HEK293 (cell line): ENCODE measurements around the gene LAMB1.

ENCODE experiments used
- CTCF ChIA-PET: fragments of 350-600 bp; formaldehyde crosslinking; extraction: SDS; loops from one replicate; lab custom pipeline; 2021; ENCODE audit warnings: antibody characterized with exemption; lab: Yijun Ruan, JAX
- POLR2A ChIA-PET: fragments of 300-600 bp; formaldehyde crosslinking; extraction: SDS; loops from one replicate; lab custom pipeline; 2020; ENCODE audit warnings: antibody characterized with exemption, inconsistent platforms; lab: Yijun Ruan, JAX
- H3K27ac ChIP-seq: fragments of 200-500 bp; sonication (Bioruptor generic); 2 replicates; pipeline ENCODE4 v1.5.1; 2014; ENCODE audit warnings: low read depth, low read length, control low read depth, inconsistent platforms; ENCODE audit errors: extremely low read depth
- H3K36me3 ChIP-seq, 2 experiments: fragments of 200-500 bp in 1 of 2; sonication (Bioruptor generic) in 1 of 2; 1 replicate in 1 of 2; 2 replicates in 1 of 2; pipeline ENCODE4 v1.5.1; 2014 to 2017; ENCODE audit warnings: inconsistent platforms in 2 of 2, low read length in 2 of 2; ENCODE audit not compliant: control insufficient read depth in 2 of 2, insufficient read depth in 1 of 2
- H3K4me1 ChIP-seq: fragments of 200-500 bp; sonication (Bioruptor generic); 2 replicates; pipeline ENCODE4 v1.5.1; 2014; ENCODE audit warnings: mild to moderate bottlenecking, low read length, inconsistent platforms; ENCODE audit not compliant: control insufficient read depth, insufficient read depth
- H3K4me3 ChIP-seq: 2 replicates; pipeline ENCODE4 v1.5.1; 2011; ENCODE audit warnings: low read depth, mild to moderate bottlenecking, control low read depth, low read length, moderate library complexity
- H3K9me3 ChIP-seq: fragments of 200-500 bp; sonication (Bioruptor generic); 2 replicates; pipeline ENCODE4 v1.5.1; 2014; ENCODE audit warnings: low read depth, low read length, inconsistent platforms; ENCODE audit not compliant: control insufficient read depth, insufficient read depth
- BCL6B ChIP-seq: fragments of 450-650 bp; formaldehyde crosslinking; IDR thresholded peaks from 2 replicates; pipeline ENCODE4 v1.5.1; 2017; ENCODE audit warnings: missing biosample characterization, missing genetic modification characterization
- GLI2 ChIP-seq: fragments of 450-650 bp; formaldehyde crosslinking; IDR thresholded peaks from 2 replicates; pipeline ENCODE4; 2017; ENCODE audit warnings: missing biosample characterization, missing genetic modification characterization, low read depth, borderline replicate concordance
- GLI4 ChIP-seq: fragments of 450-650 bp; formaldehyde crosslinking; IDR thresholded peaks from 2 replicates; pipeline ENCODE4 v1.5.1; 2016; ENCODE audit warnings: missing biosample characterization, missing genetic modification characterization
- IKZF3 ChIP-seq: fragments of 450-650 bp; IDR thresholded peaks from 2 replicates; pipeline ENCODE4 v1.5.0; 2018; ENCODE audit warnings: missing biosample characterization, mild to moderate bottlenecking, missing genetic modification characterization, moderate library complexity
- OSR2 ChIP-seq: fragments of 450-650 bp; formaldehyde crosslinking; IDR thresholded peaks from 2 replicates; pipeline ENCODE4 v1.5.1; 2016; ENCODE audit warnings: missing biosample characterization, missing genetic modification characterization
- PATZ1 ChIP-seq: fragments of 450-650 bp; formaldehyde crosslinking; IDR thresholded peaks from 2 replicates; pipeline ENCODE4 v1.5.1; 2016; ENCODE audit warnings: missing biosample characterization, missing genetic modification characterization
- SP3 ChIP-seq: fragments of 450-650 bp; formaldehyde crosslinking; IDR thresholded peaks from 2 replicates; pipeline ENCODE4 v1.5.1; 2016; ENCODE audit warnings: missing biosample characterization, missing genetic modification characterization
- SP7 ChIP-seq: fragments of 450-650 bp; formaldehyde crosslinking; IDR thresholded peaks from 2 replicates; pipeline ENCODE4 v1.5.1; 2016; ENCODE audit warnings: missing biosample characterization, missing genetic modification characterization
- ZBTB20 ChIP-seq: fragments of 450-650 bp; formaldehyde crosslinking; IDR thresholded peaks from 2 replicates; pipeline ENCODE4 v1.5.1; 2016; ENCODE audit warnings: missing biosample characterization, missing genetic modification characterization
- ZFP37 ChIP-seq: fragments of 450-650 bp; formaldehyde crosslinking; IDR thresholded peaks from 2 replicates; pipeline ENCODE4 v1.5.1; 2016; ENCODE audit warnings: missing biosample characterization, missing genetic modification characterization
- ZNF19 ChIP-seq: fragments of 450-650 bp; formaldehyde crosslinking; IDR thresholded peaks from 2 replicates; pipeline ENCODE4; 2016; ENCODE audit warnings: missing biosample characterization, missing genetic modification characterization, low read depth
- ZNF362 ChIP-seq: fragments of 450-650 bp; formaldehyde crosslinking; IDR thresholded peaks from 2 replicates; pipeline ENCODE4 v1.5.1; 2016; ENCODE audit warnings: missing biosample characterization, missing genetic modification characterization
- ZNF544 ChIP-seq: fragments of 450-650 bp; formaldehyde crosslinking; IDR thresholded peaks from 2 replicates; pipeline ENCODE4 v1.5.0; 2017; ENCODE audit warnings: missing biosample characterization, missing genetic modification characterization
- ZNF623 ChIP-seq: fragments of 450-650 bp; formaldehyde crosslinking; IDR thresholded peaks from 2 replicates; pipeline ENCODE4 v1.5.1; 2016; ENCODE audit warnings: missing biosample characterization, missing genetic modification characterization
- ZNF76 ChIP-seq: fragments of 450-650 bp; formaldehyde crosslinking; IDR thresholded peaks from 2 replicates; pipeline ENCODE4; 2016; ENCODE audit warnings: low read depth, missing biosample characterization, missing genetic modification characterization, borderline replicate concordance
- ZNF776 ChIP-seq: fragments of 450-650 bp; formaldehyde crosslinking; IDR thresholded peaks from 2 replicates; pipeline ENCODE4 v1.5.0; 2017; ENCODE audit warnings: missing biosample characterization, missing genetic modification characterization, borderline replicate concordance
- TF ChIP-seq, protein P1 (sequence below): fragments of 450-650 bp; formaldehyde crosslinking; IDR thresholded peaks from 2 replicates; pipeline ENCODE4 v1.5.1; 2016; ENCODE audit warnings: missing biosample characterization, missing genetic modification characterization
- TF ChIP-seq, protein P2 (sequence below): fragments of 450-650 bp; formaldehyde crosslinking; IDR thresholded peaks from 2 replicates; pipeline ENCODE4 v1.5.1; 2016; ENCODE audit warnings: missing biosample characterization, missing genetic modification characterization
- TF ChIP-seq, protein P3 (sequence below): fragments of 450-650 bp; formaldehyde crosslinking; IDR thresholded peaks from 2 replicates; pipeline ENCODE4 v1.5.1; 2017; ENCODE audit warnings: missing biosample characterization, missing genetic modification characterization
- TF ChIP-seq, protein P4 (sequence below): fragments of 450-650 bp; formaldehyde crosslinking; optimal IDR thresholded peaks from 2 replicates; pipeline ENCODE3; 2016; ENCODE audit warnings: missing biosample characterization, mild to moderate bottlenecking, missing genetic modification characterization

LAMB1 gene

DNA sequence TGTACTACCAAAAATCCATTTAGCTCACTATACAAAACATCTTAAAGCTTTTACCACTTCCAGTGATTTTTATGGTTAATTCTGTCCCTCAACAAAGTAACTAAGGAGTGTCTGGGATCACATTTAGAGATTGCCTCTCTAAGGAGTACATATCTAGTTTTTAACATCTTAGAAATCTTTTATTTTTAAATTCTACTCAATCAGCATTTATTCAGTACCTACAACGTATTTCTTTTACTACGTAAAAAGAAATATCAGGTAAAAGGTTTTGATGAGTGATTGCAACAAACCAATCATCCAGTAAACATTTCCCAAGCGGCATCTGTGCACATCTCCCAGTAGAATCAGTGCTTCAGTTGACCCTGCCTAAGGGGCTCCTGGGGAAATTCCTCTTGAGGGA lies 31.9 kb downstream of the LAMB1 start:
- Histone ChIP-seq H3K4me1 (no peaks in the 10 kb centered on the region), H3K9me3 (no peaks in the 10 kb centered on the region), H3K27ac (no peak overlapping the region), H3K4me3 (no peak overlapping the region), H3K36me3 (peaks cover 0 to 31% of the 10 kb centered on the region in 2 experiments)
- ChIA-PET CTCF (no interaction called here), POLR2A (no interaction called here)
- TF ChIP-seq IKZF3 (tag by site-specific recombination): no peak
- TF ChIP-seq, protein P1, sequence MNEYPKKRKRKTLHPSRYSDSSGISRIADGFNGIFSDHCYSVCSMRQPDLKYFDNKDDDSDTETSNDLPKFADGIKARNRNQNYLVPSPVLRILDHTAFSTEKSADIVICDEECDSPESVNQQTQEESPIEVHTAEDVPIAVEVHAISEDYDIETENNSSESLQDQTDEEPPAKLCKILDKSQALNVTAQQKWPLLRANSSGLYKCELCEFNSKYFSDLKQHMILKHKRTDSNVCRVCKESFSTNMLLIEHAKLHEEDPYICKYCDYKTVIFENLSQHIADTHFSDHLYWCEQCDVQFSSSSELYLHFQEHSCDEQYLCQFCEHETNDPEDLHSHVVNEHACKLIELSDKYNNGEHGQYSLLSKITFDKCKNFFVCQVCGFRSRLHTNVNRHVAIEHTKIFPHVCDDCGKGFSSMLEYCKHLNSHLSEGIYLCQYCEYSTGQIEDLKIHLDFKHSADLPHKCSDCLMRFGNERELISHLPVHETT: no peak
- no peak for TF ChIP-seq ZNF776
- TF ChIP-seq GLI4 (tag by site-specific recombination): no peak
- TF ChIP-seq, protein P2, sequence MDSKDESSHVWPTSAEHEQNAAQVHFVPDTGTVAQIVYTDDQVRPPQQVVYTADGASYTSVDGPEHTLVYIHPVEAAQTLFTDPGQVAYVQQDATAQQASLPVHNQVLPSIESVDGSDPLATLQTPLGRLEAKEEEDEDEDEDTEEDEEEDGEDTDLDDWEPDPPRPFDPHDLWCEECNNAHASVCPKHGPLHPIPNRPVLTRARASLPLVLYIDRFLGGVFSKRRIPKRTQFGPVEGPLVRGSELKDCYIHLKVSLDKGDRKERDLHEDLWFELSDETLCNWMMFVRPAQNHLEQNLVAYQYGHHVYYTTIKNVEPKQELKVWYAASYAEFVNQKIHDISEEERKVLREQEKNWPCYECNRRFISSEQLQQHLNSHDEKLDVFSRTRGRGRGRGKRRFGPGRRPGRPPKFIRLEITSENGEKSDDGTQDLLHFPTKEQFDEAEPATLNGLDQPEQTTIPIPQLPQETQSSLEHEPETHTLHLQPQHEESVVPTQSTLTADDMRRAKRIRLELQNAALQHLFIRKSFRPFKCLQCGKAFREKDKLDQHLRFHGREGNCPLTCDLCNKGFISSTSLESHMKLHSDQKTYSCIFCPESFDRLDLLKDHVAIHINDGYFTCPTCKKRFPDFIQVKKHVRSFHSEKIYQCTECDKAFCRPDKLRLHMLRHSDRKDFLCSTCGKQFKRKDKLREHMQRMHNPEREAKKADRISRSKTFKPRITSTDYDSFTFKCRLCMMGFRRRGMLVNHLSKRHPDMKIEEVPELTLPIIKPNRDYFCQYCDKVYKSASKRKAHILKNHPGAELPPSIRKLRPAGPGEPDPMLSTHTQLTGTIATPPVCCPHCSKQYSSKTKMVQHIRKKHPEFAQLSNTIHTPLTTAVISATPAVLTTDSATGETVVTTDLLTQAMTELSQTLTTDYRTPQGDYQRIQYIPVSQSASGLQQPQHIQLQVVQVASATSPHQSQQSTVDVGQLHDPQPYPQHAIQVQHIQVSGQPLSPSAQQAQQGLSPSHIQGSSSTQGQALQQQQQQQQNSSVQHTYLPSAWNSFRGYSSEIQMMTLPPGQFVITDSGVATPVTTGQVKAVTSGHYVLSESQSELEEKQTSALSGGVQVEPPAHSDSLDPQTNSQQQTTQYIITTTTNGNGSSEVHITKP (tag by site-specific recombination): no peak
- TF ChIP-seq SP7 (tag by site-specific recombination): no peak
- TF ChIP-seq ZNF19: no peak
- no peak for TF ChIP-seq ZFP37 (tag by site-specific recombination)

GRCh38 chr7:107969856-107970255 lies 33.1 kb downstream of the LAMB1 start:
- Histone ChIP-seq H3K27ac (no peak overlapping the region), H3K36me3 (peaks cover 9 to 20% of the 10 kb centered on the region in 2 experiments), H3K4me1 (no peaks in the 10 kb centered on the region), H3K4me3 (no peak overlapping the region)
- CTCF ChIA-PET: no interaction called here
- TF ChIP-seq, protein P3, sequence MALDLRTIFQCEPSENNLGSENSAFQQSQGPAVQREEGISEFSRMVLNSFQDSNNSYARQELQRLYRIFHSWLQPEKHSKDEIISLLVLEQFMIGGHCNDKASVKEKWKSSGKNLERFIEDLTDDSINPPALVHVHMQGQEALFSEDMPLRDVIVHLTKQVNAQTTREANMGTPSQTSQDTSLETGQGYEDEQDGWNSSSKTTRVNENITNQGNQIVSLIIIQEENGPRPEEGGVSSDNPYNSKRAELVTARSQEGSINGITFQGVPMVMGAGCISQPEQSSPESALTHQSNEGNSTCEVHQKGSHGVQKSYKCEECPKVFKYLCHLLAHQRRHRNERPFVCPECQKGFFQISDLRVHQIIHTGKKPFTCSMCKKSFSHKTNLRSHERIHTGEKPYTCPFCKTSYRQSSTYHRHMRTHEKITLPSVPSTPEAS (tag by site-specific recombination): no peak
- no peak for TF ChIP-seq ZNF544 (tag by site-specific recombination)
- TF ChIP-seq GLI2 (tag by site-specific recombination): no peak
- TF ChIP-seq ZNF623 (tag by site-specific recombination): no peak
- TF ChIP-seq SP3: no peak
- TF ChIP-seq BCL6B (tag by site-specific recombination): no peak
- TF ChIP-seq OSR2: no peak
- TF ChIP-seq ZNF76 (tag by site-specific recombination): no peak
- TF ChIP-seq, all 188 proteins: peak for 0
- POLR2A ChIA-PET: no interaction called here
- H3K9me3 ChIP-seq: no peaks in the 10 kb centered on the region

DNA sequence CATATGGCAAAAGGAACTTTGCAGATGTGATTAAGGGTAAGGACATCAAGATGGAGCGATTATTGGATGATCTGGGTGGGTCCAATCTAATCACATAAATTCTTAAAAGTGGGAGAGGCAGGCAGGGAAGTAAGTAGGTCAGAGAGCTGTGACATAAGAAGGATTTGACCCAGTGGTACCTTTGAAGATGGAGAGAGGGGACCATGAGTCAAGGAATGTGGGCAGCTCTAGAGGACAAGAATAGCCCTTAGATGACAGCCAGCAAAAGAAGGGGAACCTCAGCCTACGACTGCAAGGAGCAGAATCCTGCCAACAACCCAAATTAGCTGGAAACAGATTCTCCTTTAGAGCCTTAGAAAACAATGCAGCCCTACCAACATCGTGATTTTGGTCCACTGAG lies 34.5 kb downstream of the LAMB1 start:
- Histone ChIP-seq H3K27ac (no peak overlapping the region), H3K9me3 (no peaks in the 10 kb centered on the region), H3K36me3 (peaks cover 9 to 22% of the 10 kb centered on the region in 2 experiments), H3K4me3 (no peak overlapping the region), H3K4me1 (no peaks in the 10 kb centered on the region)
- ChIA-PET POLR2A (no interaction called here), CTCF (no interaction called here)
- TF ChIP-seq ZNF362 (tag by site-specific recombination) (no peak), ZBTB20 (tag by site-specific recombination) (no peak), PATZ1 (tag by site-specific recombination) (no peak)
- TF ChIP-seq, protein P4, sequence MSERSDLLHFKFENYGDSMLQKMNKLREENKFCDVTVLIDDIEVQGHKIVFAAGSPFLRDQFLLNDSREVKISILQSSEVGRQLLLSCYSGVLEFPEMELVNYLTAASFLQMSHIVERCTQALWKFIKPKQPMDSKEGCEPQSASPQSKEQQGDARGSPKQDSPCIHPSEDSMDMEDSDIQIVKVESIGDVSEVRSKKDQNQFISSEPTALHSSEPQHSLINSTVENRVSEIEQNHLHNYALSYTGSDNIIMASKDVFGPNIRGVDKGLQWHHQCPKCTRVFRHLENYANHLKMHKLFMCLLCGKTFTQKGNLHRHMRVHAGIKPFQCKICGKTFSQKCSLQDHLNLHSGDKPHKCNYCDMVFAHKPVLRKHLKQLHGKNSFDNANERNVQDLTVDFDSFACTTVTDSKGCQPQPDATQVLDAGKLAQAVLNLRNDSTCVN: no peak
